Sigmoid colon (tissue), 4 donors: ENCODE data around the gene MX1.

Source experiments
- POLR2A ChIP-seq, 2 donors: fragments of 450-650 bp; IDR thresholded peaks; one replicate each; pipeline ENCODE4 v1.6.1; 2016; ENCODE audit warnings: antibody characterized with exemption in 2 of 2, mild to moderate bottlenecking in 2 of 2, moderate library complexity in 2 of 2
- POLR2AphosphoS5 ChIP-seq, 4 donors: sonication (generic); formaldehyde crosslinking; IDR thresholded peaks; one replicate each; pipeline ENCODE4 v1.6.1; 2017; ENCODE audit warnings: antibody characterized with exemption in 4 of 4

- TF ChIP-seq POLR2AphosphoS5 (IDR thresholded peaks at IDR 0.05) = no peak
- TF ChIP-seq POLR2A (IDR thresholded peaks at IDR 0.05) = no peak
Observed at GRCh38 chr21:41427556-41427955, 1.5 kb downstream of the MX1 start.
